ENCODE data around the gene SMS.

The SMS gene

GRCh38 chrX:22041907-22042530, 101.5 kb downstream of the SMS start:
- DNase-seq = no peak

GRCh38 chrX:22043872-22044271, 103.4 kb downstream of the SMS start:
- no peak for DNase-seq
